Subcutaneous abdominal adipose tissue (tissue), 5 donors: ENCODE results near the gene PDCD1.
A peak's percentile ranks its signal among the peaks of the same experiment; 100 is the strongest.

Experiments used
- H3K27ac ChIP-seq: one replicate; pipeline ENCODE4 v1.7.0; 2013; ENCODE audit warnings: low read depth, mild to moderate bottlenecking, inconsistent platforms, low read length, moderate library complexity
- H3K27me3 ChIP-seq, 5 donors: one replicate each; pipeline ENCODE4 v1.7.0; 2013; ENCODE audit warnings: low read length in 5 of 5, inconsistent platforms in 1 of 5; ENCODE audit not compliant: control insufficient read depth in 5 of 5, insufficient read depth in 4 of 5
- H3K36me3 ChIP-seq, 5 donors: one replicate each; pipeline ENCODE4 v1.7.0; 2013; ENCODE audit warnings: low read length in 5 of 5; ENCODE audit not compliant: control insufficient read depth in 5 of 5, insufficient read depth in 5 of 5
- H3K4me1 ChIP-seq, 5 donors: one replicate each; pipeline ENCODE4 v1.7.0; 2013; ENCODE audit warnings: low read length in 5 of 5, mild to moderate bottlenecking in 3 of 5, moderate library complexity in 1 of 5; ENCODE audit not compliant: control insufficient read depth in 5 of 5, insufficient read depth in 5 of 5
- H3K4me3 ChIP-seq, 5 donors: one replicate each; pipeline ENCODE4 v1.7.0; 2013; ENCODE audit warnings: low read length in 5 of 5, low read depth in 1 of 5
- H3K9ac ChIP-seq, 5 donors: one replicate each; pipeline ENCODE4 v1.7.0; 2013; ENCODE audit warnings: low read length in 5 of 5, mild to moderate bottlenecking in 4 of 5, moderate library complexity in 3 of 5
- H3K9me3 ChIP-seq, 5 donors: one replicate each; pipeline ENCODE4 v1.7.0; 2013; ENCODE audit warnings: low read length in 5 of 5; ENCODE audit not compliant: control insufficient read depth in 5 of 5
- donor health status: healthy.
- donor health status: healthy.
- donor health status: healthy.
- donor health status: healthy.
- donor health status: healthy.

PDCD1 gene

GRCh38 chr2:241859017-241859435, 332 bp upstream of the PDCD1 start:
- H3K27ac ChIP-seq, result peak overlapping the region; percentile 67
- peak overlapping the region in 1 of 5 donors; percentile 44 for H3K4me3 ChIP-seq
- peaks cover 0 to 57% (median 34%) of the 10 kb centered on the region in 5 donors for H3K4me1 ChIP-seq
- peak overlapping the region in 3 of 5 donors; percentile 4 to 65 (median 45) for H3K9ac ChIP-seq
- H3K36me3 ChIP-seq, result no peaks in the 10 kb centered on the region
- H3K27me3 ChIP-seq, result peaks cover 0 to 17% (median 9%) of the 10 kb centered on the region in 5 donors
- H3K9me3 ChIP-seq, result no peaks in the 10 kb centered on the region

GRCh38 chr2:241857572-241858121, 1.0 kb downstream of the PDCD1 start:
- Histone ChIP-seq H3K4me1 (peaks cover 0 to 50% (median 28%) of the 10 kb centered on the region in 5 donors), H3K9me3 (no peaks in the 10 kb centered on the region), H3K4me3 (no peak overlapping the region), H3K27me3 (peaks cover 0 to 6% (median 0%) of the 10 kb centered on the region in 5 donors), H3K9ac (peak overlapping the region in 1 of 5 donors; percentile 35), H3K27ac (no peak overlapping the region), H3K36me3 (no peaks in the 10 kb centered on the region)

- Histone ChIP-seq H3K36me3 (no peaks in the 10 kb centered on the region), H3K9me3 (no peaks in the 10 kb centered on the region), H3K4me1 (peaks cover 0 to 50% (median 28%) of the 10 kb centered on the region in 5 donors), H3K4me3 (peak overlapping the region in 1 of 5 donors; percentile 21), H3K27ac (no peak overlapping the region), H3K9ac (peak overlapping the region in 1 of 5 donors; percentile 35), H3K27me3 (peaks cover 0 to 6% (median 0%) of the 10 kb centered on the region in 5 donors)
Measured at GRCh38 chr2:241857041-241857541, 1.6 kb downstream of the PDCD1 start.

GRCh38 chr2:241855888-241856422, 2.7 kb downstream of the PDCD1 start:
- Histone ChIP-seq H3K4me3 (no peak overlapping the region), H3K27ac (no peak overlapping the region), H3K9me3 (no peaks in the 10 kb centered on the region), H3K36me3 (no peaks in the 10 kb centered on the region), H3K4me1 (peaks cover 0 to 50% (median 28%) of the 10 kb centered on the region in 5 donors), H3K27me3 (no peaks in the 10 kb centered on the region), H3K9ac (no peak overlapping the region)

GRCh38 chr2:241855245-241855887, 3.3 kb downstream of the PDCD1 start:
- H3K4me3 ChIP-seq, result no peak overlapping the region
- H3K9me3 ChIP-seq, result no peaks in the 10 kb centered on the region
- no peak overlapping the region for H3K27ac ChIP-seq

GRCh38 chr2:241854342-241855244, 4.1 kb downstream of the PDCD1 start:
- no peaks in the 10 kb centered on the region for H3K9me3 ChIP-seq
- no peak overlapping the region for H3K9ac ChIP-seq
- H3K27me3 ChIP-seq, result no peaks in the 10 kb centered on the region
- H3K4me1 ChIP-seq, result peaks cover 0 to 38% (median 21%) of the 10 kb centered on the region in 5 donors
- H3K36me3 ChIP-seq, result no peaks in the 10 kb centered on the region
- H3K27ac ChIP-seq, result no peak overlapping the region
- H3K4me3 ChIP-seq, result no peak overlapping the region

More at GRCh38 chr2:241855245-241855887, 3.3 kb downstream of the PDCD1 start:
- H3K27me3 ChIP-seq, result no peaks in the 10 kb centered on the region
- no peak overlapping the region for H3K9ac ChIP-seq
- no peaks in the 10 kb centered on the region for H3K36me3 ChIP-seq
- H3K4me1 ChIP-seq, result peaks cover 0 to 45% (median 27%) of the 10 kb centered on the region in 5 donors

GRCh38 chr2:241853651-241854341, 4.9 kb downstream of the PDCD1 start:
- H3K4me1 ChIP-seq, result peaks cover 0 to 32% (median 15%) of the 10 kb centered on the region in 5 donors
- no peaks in the 10 kb centered on the region for H3K27me3 ChIP-seq
- H3K27ac ChIP-seq, result no peak overlapping the region
- no peak overlapping the region for H3K4me3 ChIP-seq
- H3K9me3 ChIP-seq, result no peaks in the 10 kb centered on the region
- H3K9ac ChIP-seq, result no peak overlapping the region
- no peaks in the 10 kb centered on the region for H3K36me3 ChIP-seq

- Histone ChIP-seq H3K36me3 (no peaks in the 10 kb centered on the region), H3K9ac (no peak overlapping the region), H3K9me3 (no peaks in the 10 kb centered on the region), H3K4me3 (no peak overlapping the region), H3K4me1 (peaks cover 0 to 32% (median 15%) of the 10 kb centered on the region in 5 donors), H3K27me3 (no peaks in the 10 kb centered on the region), H3K27ac (no peak overlapping the region)
Measured at GRCh38 chr2:241852981-241853631, 5.6 kb downstream of the PDCD1 start.
